Smooth muscle cell (in vitro differentiated cells): ENCODE results near the gene TMCC1. TPM values are rescaled to one million over a fixed set of nuclear protein-coding genes. Genes with fewer than 3 reads are reported as not detected.
"Not testable (repeated sequence)": the region's sequence is repeated elsewhere in the genome, so short reads cannot be mapped to it uniquely, and the experiment has no call there.

Experiments
- DNase-seq: peaks from one replicate; lab custom pipeline; 2025; ENCODE audit not compliant: unreplicated experiment; lab: John Stamatoyannopoulos, UW
- H2AFZ ChIP-seq: fragments of 200-600 bp; sonication (generic); 2 replicates; pipeline ENCODE4 v1.6.0; 2016; ENCODE audit warnings: antibody characterized with exemption, low read depth, mild to moderate bottlenecking
- H3F3A ChIP-seq: fragments of 200-600 bp; sonication (generic); 2 replicates; pipeline ENCODE4 v1.6.0; 2017; ENCODE audit warnings: antibody characterized with exemption, low read depth
- H3K27ac ChIP-seq: fragments of 200-600 bp; sonication (generic); 2 replicates; pipeline ENCODE4 v1.5.1; 2016; ENCODE audit warnings: low read depth, mild to moderate bottlenecking
- H3K27me3 ChIP-seq: fragments of 200-600 bp; sonication (generic); 2 replicates; pipeline ENCODE4 v1.6.1; 2016; ENCODE audit warnings: low read depth, mild to moderate bottlenecking
- H3K36me3 ChIP-seq: fragments of 200-600 bp; sonication (generic); 2 replicates; pipeline ENCODE4 v1.5.1; 2016; ENCODE audit warnings: low read depth
- H3K4me1 ChIP-seq: fragments of 200-600 bp; sonication (generic); 2 replicates; pipeline ENCODE4 v1.5.1; 2016; ENCODE audit warnings: low read depth
- H3K4me2 ChIP-seq: fragments of 200-600 bp; sonication (generic); 2 replicates; pipeline ENCODE4 v1.6.0; 2016; ENCODE audit warnings: mild to moderate bottlenecking
- H3K4me3 ChIP-seq: fragments of 200-600 bp; sonication (generic); 2 replicates; pipeline ENCODE4 v1.5.1; 2016; ENCODE audit warnings: mild to moderate bottlenecking
- H3K79me2 ChIP-seq: fragments of 200-600 bp; sonication (generic); 2 replicates; pipeline ENCODE4 v1.6.0; 2016; ENCODE audit warnings: low read depth, mild to moderate bottlenecking
- H3K9ac ChIP-seq: fragments of 200-600 bp; sonication (generic); 2 replicates; pipeline ENCODE4 v1.6.0; 2016; ENCODE audit warnings: low read depth
- H3K9me3 ChIP-seq: fragments of 200-600 bp; sonication (generic); replicated peaks from 2 replicates; pipeline ENCODE4 v1.5.1; 2016; ENCODE audit warnings: low read depth
- H4K20me1 ChIP-seq: fragments of 200-600 bp; sonication (generic); 2 replicates; pipeline ENCODE4 v1.6.0; 2016; ENCODE audit warnings: low read depth
- WGBS: methylation state at CpG from one replicate; pipeline ENCODE4 v1.1.7; 2016; ENCODE audit warnings: low lambda C conversion rate; 5-methylcytosine and 5-hydroxymethylcytosine counted together
- polyA plus RNA-seq: library from polyadenylated mRNA; unstranded; fragments of >200 nt; fragmentation: Nextera tagmentation; extraction: Ambion mirVana; gene quantifications from 2 replicates; pipeline ENCODE4 v1.2.1, GENCODE V29; 2016
- total RNA-seq: library from RNA; depleted of rRNA; stranded (reverse); fragments of >200 nt; gene quantifications from 2 replicates; pipeline ENCODE4 v1.2.3, GENCODE V29; 2014
- TF ChIP-seq, protein P1 (sequence below): fragments of 200-600 bp; sonication (generic); IDR thresholded peaks from 2 replicates; pipeline ENCODE4 v1.5.1; 2017; ENCODE audit warnings: borderline replicate concordance, mild to moderate bottlenecking, antibody characterized with exemption; ENCODE audit not compliant: insufficient read depth, poor library complexity, severe bottlenecking

The TMCC1 gene
- total and polyA plus RNA-seq, 2 experiments from 2014 or later: 5.3 to 17.8 TPM

DNA sequence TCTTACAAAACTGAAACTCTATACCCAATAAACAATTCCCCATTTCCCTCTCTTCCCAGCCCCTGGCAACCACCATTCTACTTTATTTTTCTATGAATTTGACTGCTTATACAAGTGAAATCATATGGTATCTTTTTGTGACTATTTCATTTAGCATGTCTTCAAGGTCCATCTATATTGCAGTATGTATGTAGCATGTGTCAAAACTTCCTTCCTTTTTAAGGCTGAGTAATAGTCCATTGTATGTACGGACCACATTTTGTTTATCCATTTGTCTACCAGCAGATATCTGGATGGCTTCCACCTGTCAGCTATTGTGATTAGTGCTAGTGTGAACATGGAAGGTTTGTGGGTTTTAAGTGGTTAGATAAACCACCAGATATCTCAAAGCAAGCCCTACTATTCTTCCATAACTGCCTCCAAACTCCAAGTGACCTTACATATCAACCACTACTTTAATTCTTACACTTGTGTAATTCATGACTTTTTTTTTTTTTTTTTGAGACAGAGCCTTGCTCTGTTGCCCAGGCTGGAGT, 134.7 kb downstream of the TMCC1 start:
- H3K4me3 ChIP-seq: no peak overlapping the region
- no peak overlapping the region for H2AFZ ChIP-seq
- no peaks in the 10 kb centered on the region for H3K9me3 ChIP-seq
- 97% methylated on average over 1 of the region's 1 CpG for WGBS
- DNase-seq: no peak
- H3K36me3 ChIP-seq: no peaks in the 10 kb centered on the region
- no peaks in the 10 kb centered on the region for H3K4me1 ChIP-seq
- H3K9ac ChIP-seq: no peak overlapping the region
- TF ChIP-seq, protein P1, sequence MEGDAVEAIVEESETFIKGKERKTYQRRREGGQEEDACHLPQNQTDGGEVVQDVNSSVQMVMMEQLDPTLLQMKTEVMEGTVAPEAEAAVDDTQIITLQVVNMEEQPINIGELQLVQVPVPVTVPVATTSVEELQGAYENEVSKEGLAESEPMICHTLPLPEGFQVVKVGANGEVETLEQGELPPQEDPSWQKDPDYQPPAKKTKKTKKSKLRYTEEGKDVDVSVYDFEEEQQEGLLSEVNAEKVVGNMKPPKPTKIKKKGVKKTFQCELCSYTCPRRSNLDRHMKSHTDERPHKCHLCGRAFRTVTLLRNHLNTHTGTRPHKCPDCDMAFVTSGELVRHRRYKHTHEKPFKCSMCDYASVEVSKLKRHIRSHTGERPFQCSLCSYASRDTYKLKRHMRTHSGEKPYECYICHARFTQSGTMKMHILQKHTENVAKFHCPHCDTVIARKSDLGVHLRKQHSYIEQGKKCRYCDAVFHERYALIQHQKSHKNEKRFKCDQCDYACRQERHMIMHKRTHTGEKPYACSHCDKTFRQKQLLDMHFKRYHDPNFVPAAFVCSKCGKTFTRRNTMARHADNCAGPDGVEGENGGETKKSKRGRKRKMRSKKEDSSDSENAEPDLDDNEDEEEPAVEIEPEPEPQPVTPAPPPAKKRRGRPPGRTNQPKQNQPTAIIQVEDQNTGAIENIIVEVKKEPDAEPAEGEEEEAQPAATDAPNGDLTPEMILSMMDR: no peak
- peaks cover 29% of the 10 kb centered on the region for H3K79me2 ChIP-seq
- no peaks in the 10 kb centered on the region for H3F3A ChIP-seq
- H3K27ac ChIP-seq: no peak overlapping the region
- peaks cover 62% of the 10 kb centered on the region for H4K20me1 ChIP-seq
- no peak overlapping the region for H3K4me2 ChIP-seq
- no peaks in the 10 kb centered on the region for H3K27me3 ChIP-seq

DNA sequence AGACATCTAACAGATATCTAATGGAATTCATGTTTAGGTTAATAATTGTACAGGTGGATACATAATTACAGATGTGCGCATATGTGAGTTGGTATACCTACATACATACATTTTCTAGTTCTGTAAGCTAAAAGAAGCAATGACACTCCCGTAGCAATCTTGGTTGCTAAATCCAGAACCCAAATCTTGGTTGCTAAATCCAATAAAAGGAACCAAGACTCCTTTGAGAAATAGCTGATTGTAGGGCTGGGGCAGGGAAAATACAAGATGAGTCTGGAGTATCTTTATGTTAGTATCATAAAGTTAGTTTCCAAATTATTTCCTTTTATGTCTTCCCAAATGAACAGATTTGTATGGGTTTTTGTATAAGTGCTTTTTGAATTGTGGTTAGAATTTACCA, 135.2 kb downstream of the TMCC1 start:
- Histone ChIP-seq H3K27me3 (no peaks in the 10 kb centered on the region), H3K9ac (no peak overlapping the region), H3K4me2 (no peak overlapping the region), H4K20me1 (peaks cover 62% of the 10 kb centered on the region), H3K4me1 (no peaks in the 10 kb centered on the region), H3F3A (no peaks in the 10 kb centered on the region), H3K4me3 (no peak overlapping the region), H2AFZ (no peak overlapping the region), H3K79me2 (peaks cover 29% of the 10 kb centered on the region), H3K27ac (no peak overlapping the region), H3K36me3 (no peaks in the 10 kb centered on the region), H3K9me3 (no peaks in the 10 kb centered on the region)
- 95% methylated on average over 2 of the region's 2 CpGs for WGBS
- no peak for DNase-seq
- TF ChIP-seq, protein P1: no peak

DNA sequence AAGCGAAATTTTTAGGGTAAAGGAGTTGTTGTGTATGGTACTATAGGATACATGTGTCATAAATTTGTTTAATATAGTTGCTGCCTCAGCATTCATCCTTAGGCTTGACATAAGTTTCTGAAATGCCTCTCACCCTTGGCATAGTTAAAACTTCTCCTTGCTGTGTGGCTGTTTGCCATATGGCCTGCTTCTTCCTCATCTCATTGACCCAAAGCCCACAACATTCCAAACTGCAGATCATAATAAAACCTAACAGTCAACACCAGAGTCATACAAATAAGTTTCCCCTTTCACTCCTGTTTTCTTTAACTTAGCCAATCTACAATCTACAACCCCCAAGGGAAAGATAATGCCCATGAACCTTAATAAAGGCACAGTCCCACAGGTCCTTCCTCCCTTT, 136.6 kb downstream of the TMCC1 start:
- no peak for DNase-seq
- Histone ChIP-seq H4K20me1 (peaks cover 52% of the 10 kb centered on the region), H2AFZ (no peak overlapping the region), H3K9me3 (no peaks in the 10 kb centered on the region), H3F3A (no peaks in the 10 kb centered on the region), H3K4me2 (no peak overlapping the region), H3K9ac (no peak overlapping the region), H3K36me3 (no peaks in the 10 kb centered on the region), H3K4me1 (no peaks in the 10 kb centered on the region), H3K27me3 (no peaks in the 10 kb centered on the region), H3K4me3 (no peak overlapping the region), H3K79me2 (peaks cover 44% of the 10 kb centered on the region), H3K27ac (no peak overlapping the region)
- 94% methylated on average over 1 of the region's 1 CpG for WGBS
- TF ChIP-seq, protein P1: no peak

DNA sequence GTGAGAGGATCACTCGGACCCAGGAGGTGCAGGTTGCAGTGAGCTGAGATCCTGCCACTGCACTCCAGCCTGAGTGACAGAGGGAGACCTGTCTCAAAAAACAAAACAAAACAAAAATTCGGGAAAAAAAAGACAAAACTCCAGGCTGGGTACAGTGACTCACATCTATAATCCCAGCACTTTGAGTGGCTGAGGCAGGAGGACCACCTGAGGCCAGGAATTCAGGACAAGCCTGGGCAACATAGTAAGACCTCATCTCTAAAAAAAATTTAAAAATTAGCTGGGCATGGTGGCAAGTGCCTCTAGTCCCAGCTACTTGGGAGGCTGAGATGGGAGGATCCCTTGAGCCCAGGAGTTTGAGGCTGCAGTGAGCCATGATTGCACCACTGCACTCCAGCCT, 142.4 kb downstream of the TMCC1 start:
- 85% methylated on average over 2 of the region's 2 CpGs for WGBS
- not testable (repeated sequence) for H3K4me1 ChIP-seq, H2AFZ ChIP-seq, H3K9ac ChIP-seq, H3K4me3 ChIP-seq, H3K27ac ChIP-seq, H3K9me3 ChIP-seq, H3F3A ChIP-seq, DNase-seq, H3K27me3 ChIP-seq, H3K4me2 ChIP-seq, H3K36me3 ChIP-seq
- Histone ChIP-seq H4K20me1 (peaks cover 73% of the 10 kb centered on the region), H3K79me2 (peaks cover 78% of the 10 kb centered on the region)
